Trophoblast cell (in vitro differentiated cells and primary cell): ENCODE results near the gene TOM1L2.

Source experiments
- DNase-seq, 2 donors: peaks; one replicate each; pipeline ENCODE4 v3.0.0-alpha.2; 2016
- H2AFZ ChIP-seq: 2 replicates; pipeline ENCODE4 v1.6.1; 2013; ENCODE audit warnings: low read length, moderate library complexity, mild to moderate bottlenecking; ENCODE audit not compliant: insufficient read depth, poor library complexity
- H2AK5ac ChIP-seq: 2 replicates; pipeline ENCODE4 v1.6.1; 2013; ENCODE audit warnings: mild to moderate bottlenecking, low read length
- H2BK120ac ChIP-seq: 2 replicates; pipeline ENCODE4 v1.6.1; 2013; ENCODE audit warnings: low read length, mild to moderate bottlenecking, moderate library complexity; ENCODE audit not compliant: insufficient read depth, poor library complexity
- H2BK12ac ChIP-seq: 2 replicates; pipeline ENCODE4 v1.6.1; 2013; ENCODE audit warnings: mild to moderate bottlenecking, low read length, moderate library complexity
- H2BK5ac ChIP-seq: 2 replicates; pipeline ENCODE4 v1.6.1; 2013; ENCODE audit warnings: low read length, low read depth, moderate library complexity, mild to moderate bottlenecking; ENCODE audit not compliant: poor library complexity
- H3K14ac ChIP-seq: 2 replicates; pipeline ENCODE4 v1.6.1; 2013; ENCODE audit warnings: mild to moderate bottlenecking, low read length
- H3K18ac ChIP-seq: 2 replicates; pipeline ENCODE4 v1.6.1; 2013; ENCODE audit warnings: mild to moderate bottlenecking, low read length
- H3K23ac ChIP-seq: 2 replicates; pipeline ENCODE4 v1.6.1; 2013; ENCODE audit warnings: low read length
- H3K27ac ChIP-seq: 2 replicates; pipeline ENCODE4 v1.5.1; 2013; ENCODE audit warnings: low read depth, mild to moderate bottlenecking, inconsistent platforms, low read length, moderate library complexity
- H3K27me3 ChIP-seq: 2 replicates; pipeline ENCODE4 v1.6.1; 2013; ENCODE audit warnings: inconsistent platforms, mild to moderate bottlenecking, low read length, moderate library complexity; ENCODE audit not compliant: insufficient read depth
- H3K36me3 ChIP-seq, 2 experiments: 1 replicate in 1 of 2; 2 replicates in 1 of 2; pipeline ENCODE4 v1.6.1; 2013; ENCODE audit warnings: low read length in 2 of 2, mild to moderate bottlenecking in 2 of 2, moderate library complexity in 1 of 2; ENCODE audit not compliant: insufficient read depth in 2 of 2, control insufficient read depth in 1 of 2
- H3K4ac ChIP-seq: 2 replicates; pipeline ENCODE4 v1.6.1; 2013; ENCODE audit warnings: low read depth, mild to moderate bottlenecking, low read length, moderate library complexity
- H3K4me1 ChIP-seq, 2 experiments: 1 replicate in 1 of 2; 2 replicates in 1 of 2; pipeline ENCODE4 v1.6.1; 2013; ENCODE audit warnings: low read length in 2 of 2, mild to moderate bottlenecking in 2 of 2, moderate library complexity in 1 of 2; ENCODE audit not compliant: insufficient read depth in 2 of 2, control insufficient read depth in 1 of 2
- H3K4me2 ChIP-seq: 2 replicates; pipeline ENCODE4 v1.6.1; 2013; ENCODE audit warnings: inconsistent platforms, mild to moderate bottlenecking, low read length, moderate library complexity
- H3K4me3 ChIP-seq: 2 replicates; pipeline ENCODE4 v1.5.1; 2013; ENCODE audit warnings: mild to moderate bottlenecking, low read depth, low read length, inconsistent platforms
- H3K79me1 ChIP-seq: one replicate; pipeline ENCODE4 v1.6.1; 2013; ENCODE audit warnings: low read length
- H3K79me2 ChIP-seq: 2 replicates; pipeline ENCODE4 v1.6.1; 2013; ENCODE audit warnings: low read length, mild to moderate bottlenecking; ENCODE audit not compliant: control insufficient read depth, insufficient read depth, poor library complexity
- H3K9ac ChIP-seq: 2 replicates; pipeline ENCODE4 v1.6.1; 2013; ENCODE audit warnings: mild to moderate bottlenecking, low read length
- H3K9me3 ChIP-seq: 2 replicates; pipeline ENCODE4 v1.6.1; 2013; ENCODE audit warnings: low read depth, mild to moderate bottlenecking, control low read depth, inconsistent platforms, low read length; ENCODE audit not compliant: insufficient read depth
- H4K12ac ChIP-seq: 2 replicates; pipeline ENCODE4 v1.6.1; 2013; ENCODE audit warnings: low read depth, mild to moderate bottlenecking, low read length, moderate library complexity
- H4K8ac ChIP-seq: 2 replicates; pipeline ENCODE4 v1.6.1; 2013; ENCODE audit warnings: low read depth, mild to moderate bottlenecking, low read length, moderate library complexity
- H4K91ac ChIP-seq: one replicate; pipeline ENCODE4 v1.6.1; 2013; ENCODE audit warnings: low read depth, mild to moderate bottlenecking, low read length, moderate library complexity
- WGBS: extraction: QIAGEN DNeasy Blood & Tissue Kit; methylation state at CpG from one replicate; pipeline ENCODE4 v1.1.7; 2013; ENCODE audit warnings: missing lambda C conversion rate; ENCODE audit not compliant: insufficient read length, insufficient coverage; ENCODE audit errors: extremely low coverage; 5-methylcytosine and 5-hydroxymethylcytosine counted together

TOM1L2 gene

DNA sequence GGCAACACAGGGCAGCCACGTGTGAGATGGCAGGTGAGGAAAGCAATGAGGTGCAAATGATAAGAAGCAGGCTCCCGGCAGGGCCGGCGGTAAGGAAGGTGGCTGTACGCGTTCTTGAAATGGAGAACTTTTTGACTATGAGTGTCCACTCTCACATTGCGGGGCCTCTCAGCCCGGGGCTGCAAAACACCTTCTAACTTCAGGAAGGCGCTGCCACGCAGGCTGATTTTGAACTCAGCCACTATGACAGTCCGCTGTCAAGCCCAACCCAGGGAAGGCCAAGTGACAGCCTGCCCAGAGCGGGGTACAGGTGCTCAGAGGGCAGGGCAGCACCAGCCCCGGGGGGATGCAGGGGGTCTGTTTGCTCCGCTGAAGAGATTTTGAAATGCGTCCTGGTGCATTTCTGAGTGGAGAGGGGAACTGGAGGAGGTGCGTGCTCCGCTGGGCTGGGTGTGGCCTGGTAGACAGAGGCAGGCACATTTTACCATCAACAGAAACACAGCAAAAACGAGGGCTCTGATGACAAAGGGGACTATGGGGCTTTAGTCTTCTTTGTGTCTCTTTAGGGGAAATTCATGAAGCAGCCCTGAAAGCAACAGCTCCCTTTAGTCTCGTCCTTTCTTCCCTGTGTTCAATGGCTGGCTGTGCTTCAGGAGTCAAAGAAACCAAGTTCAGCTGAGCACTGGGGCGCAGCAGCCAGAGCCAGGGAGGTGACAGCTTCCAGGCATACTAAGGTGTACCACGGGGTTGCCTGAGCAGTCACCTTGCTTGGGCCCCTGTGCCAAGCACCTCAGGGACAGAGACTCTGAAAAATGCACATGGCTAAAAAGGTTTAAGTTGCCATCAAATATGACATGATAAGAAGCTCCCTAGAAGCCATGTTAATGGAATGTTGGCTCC, 120.8 kb downstream of the TOM1L2 start:
- no CpG with 5 or more reads among the region's 21 CpGs for WGBS
- H4K12ac ChIP-seq = no peak overlapping the region
- H3K23ac ChIP-seq = no peak overlapping the region
- no peak overlapping the region for H4K8ac ChIP-seq
- no peaks in the 10 kb centered on the region for H3K9me3 ChIP-seq
- no peak for DNase-seq
- no peaks in the 10 kb centered on the region for H3K79me2 ChIP-seq
- no peak overlapping the region for H2BK5ac ChIP-seq
- no peak overlapping the region for H3K4me3 ChIP-seq
- H3K27ac ChIP-seq = no peak overlapping the region
- no peak overlapping the region for H3K4ac ChIP-seq
- H3K79me1 ChIP-seq = no peaks in the 10 kb centered on the region
- no peak overlapping the region for H3K9ac ChIP-seq
- H2AFZ ChIP-seq = no peak overlapping the region
- H3K4me1 ChIP-seq = peaks cover 0 to 6% of the 10 kb centered on the region in 2 experiments
- H3K4me2 ChIP-seq = no peak overlapping the region
- H2BK120ac ChIP-seq = no peak overlapping the region
- no peak overlapping the region for H2AK5ac ChIP-seq
- H3K36me3 ChIP-seq = peaks cover 16 to 24% of the 10 kb centered on the region in 2 experiments
- no peak overlapping the region for H4K91ac ChIP-seq
- no peak overlapping the region for H2BK12ac ChIP-seq
- H3K27me3 ChIP-seq = no peaks in the 10 kb centered on the region
- no peak overlapping the region for H3K14ac ChIP-seq
- no peak overlapping the region for H3K18ac ChIP-seq

DNA sequence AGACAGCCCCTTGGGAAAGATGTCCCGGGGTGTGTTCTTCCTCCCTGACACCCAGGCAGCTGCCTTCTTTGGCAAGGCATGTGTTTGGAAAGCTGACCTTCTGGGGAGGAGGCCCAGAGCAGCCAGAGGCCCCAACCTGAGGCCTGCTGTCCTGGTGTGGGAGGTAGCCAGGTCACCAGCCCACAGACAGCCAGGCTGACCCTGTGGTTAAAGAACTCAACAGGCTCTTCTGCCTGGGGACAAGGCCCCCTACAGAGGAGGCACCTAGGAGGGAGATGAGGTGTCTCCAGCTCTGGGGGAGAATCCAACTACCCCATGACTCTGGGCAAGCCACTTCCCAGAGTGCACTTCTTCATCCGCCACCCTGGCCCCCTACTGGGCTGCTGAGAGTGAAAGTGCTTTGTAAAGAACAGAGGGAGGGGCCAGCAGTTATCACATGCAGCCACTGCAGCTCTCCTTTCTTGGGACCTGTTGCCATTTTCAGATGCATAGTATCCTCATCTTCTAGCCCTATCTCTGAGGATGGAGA, 122.3 kb downstream of the TOM1L2 start:
- H3K4me3 ChIP-seq = no peak overlapping the region
- no peak overlapping the region for H2AK5ac ChIP-seq
- H3K27me3 ChIP-seq = no peaks in the 10 kb centered on the region
- H3K9me3 ChIP-seq = no peaks in the 10 kb centered on the region
- H4K8ac ChIP-seq = peak overlapping the region; percentile 9
- WGBS = no CpG with 5 or more reads among the region's 2 CpGs
- peak overlapping the region; percentile 32 for H2BK12ac ChIP-seq
- no peak overlapping the region for H3K9ac ChIP-seq
- H3K4ac ChIP-seq = no peak overlapping the region
- H3K14ac ChIP-seq = no peak overlapping the region
- no peak overlapping the region for H2BK5ac ChIP-seq
- no peak overlapping the region for H4K91ac ChIP-seq
- no peak overlapping the region for H3K4me2 ChIP-seq
- H3K23ac ChIP-seq = no peak overlapping the region
- DNase-seq = peak in 1 of 2 donors; percentile 25
- H3K79me1 ChIP-seq = no peaks in the 10 kb centered on the region
- peak overlapping the region; percentile 18 for H2AFZ ChIP-seq
- H3K36me3 ChIP-seq = peaks cover 18 to 25% of the 10 kb centered on the region in 2 experiments
- H2BK120ac ChIP-seq = no peak overlapping the region
- no peak overlapping the region for H3K27ac ChIP-seq
- no peak overlapping the region for H3K18ac ChIP-seq
- peaks cover 0 to 2% of the 10 kb centered on the region in 2 experiments for H3K4me1 ChIP-seq
- no peak overlapping the region for H4K12ac ChIP-seq
- H3K79me2 ChIP-seq = no peaks in the 10 kb centered on the region

- no CpG with 5 or more reads among the region's 5 CpGs for WGBS
Observed at GRCh38 chr17:17849147-17849820, 122.9 kb downstream of the TOM1L2 start.

GRCh38 chr17:17848311-17849082, 123.7 kb downstream of the TOM1L2 start:
- no peaks in the 10 kb centered on the region for H3K27me3 ChIP-seq
- no peak overlapping the region for H3K4me3 ChIP-seq
- H3K23ac ChIP-seq = no peak overlapping the region
- no peak overlapping the region for H3K4ac ChIP-seq
- H4K12ac ChIP-seq = no peak overlapping the region
- H2AFZ ChIP-seq = no peak overlapping the region
- no peak overlapping the region for H2BK12ac ChIP-seq
- no peak overlapping the region for H3K27ac ChIP-seq
- H3K36me3 ChIP-seq = peaks cover 18 to 25% of the 10 kb centered on the region in 2 experiments
- no peaks in the 10 kb centered on the region for H3K4me1 ChIP-seq
- no peak overlapping the region for H3K18ac ChIP-seq
- H2BK120ac ChIP-seq = no peak overlapping the region
- no peaks in the 10 kb centered on the region for H3K79me2 ChIP-seq
- no peak for DNase-seq
- no peak overlapping the region for H4K91ac ChIP-seq
- no peaks in the 10 kb centered on the region for H3K9me3 ChIP-seq
- no peak overlapping the region for H2BK5ac ChIP-seq
- H3K4me2 ChIP-seq = no peak overlapping the region
- no peak overlapping the region for H4K8ac ChIP-seq
- no peaks in the 10 kb centered on the region for H3K79me1 ChIP-seq
- no peak overlapping the region for H2AK5ac ChIP-seq
- H3K14ac ChIP-seq = no peak overlapping the region
- H3K9ac ChIP-seq = no peak overlapping the region
- no CpG with 5 or more reads among the region's 10 CpGs for WGBS

More at GRCh38 chr17:17849147-17849820, 122.9 kb downstream of the TOM1L2 start:
- H3K79me1 ChIP-seq = no peaks in the 10 kb centered on the region
- no peaks in the 10 kb centered on the region for H3K4me1 ChIP-seq
- H3K79me2 ChIP-seq = no peaks in the 10 kb centered on the region
- no peak overlapping the region for H4K8ac ChIP-seq
- H3K18ac ChIP-seq = no peak overlapping the region
- no peak overlapping the region for H4K91ac ChIP-seq
- H4K12ac ChIP-seq = no peak overlapping the region
- peak in 1 of 2 donors; percentile 15 for DNase-seq
- no peak overlapping the region for H2AFZ ChIP-seq
- H3K9me3 ChIP-seq = no peaks in the 10 kb centered on the region
- no peak overlapping the region for H3K23ac ChIP-seq
- no peak overlapping the region for H2BK120ac ChIP-seq
- peaks cover 18 to 25% of the 10 kb centered on the region in 2 experiments for H3K36me3 ChIP-seq
- no peak overlapping the region for H2AK5ac ChIP-seq
- no peak overlapping the region for H3K4ac ChIP-seq
- no peak overlapping the region for H3K14ac ChIP-seq
- no peak overlapping the region for H2BK5ac ChIP-seq
- H3K27ac ChIP-seq = no peak overlapping the region
- H3K27me3 ChIP-seq = no peaks in the 10 kb centered on the region
- no peak overlapping the region for H3K9ac ChIP-seq
- H2BK12ac ChIP-seq = no peak overlapping the region
- no peak overlapping the region for H3K4me3 ChIP-seq
- no peak overlapping the region for H3K4me2 ChIP-seq
